ENCODE data around the gene NKAIN1.

Gene NKAIN1

DNA sequence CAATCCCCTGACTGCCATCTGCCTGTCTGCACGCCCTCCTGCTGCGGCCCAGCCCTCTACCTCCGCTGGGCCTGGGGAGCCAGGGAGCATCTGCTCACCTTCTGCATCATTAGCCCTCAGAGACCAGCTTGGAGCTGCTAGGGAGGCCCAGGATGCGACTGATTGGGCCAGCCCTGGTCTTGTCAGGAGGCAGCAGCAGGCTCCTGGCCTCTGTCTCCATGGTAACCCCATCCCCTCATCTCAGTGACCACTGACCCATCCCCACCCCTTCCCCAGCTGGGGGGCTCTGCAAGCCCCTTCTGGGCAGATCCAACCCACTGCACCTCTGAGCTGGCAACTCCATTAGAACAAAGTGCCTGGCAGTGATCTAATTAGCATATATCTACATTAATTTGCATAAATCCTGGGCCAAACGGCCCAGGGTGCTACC lies 37.7 kb downstream of the NKAIN1 start:
- no peaks in the 10 kb centered on the region for H3K9me3 ChIP-seq (ENCODE audit: control insufficient read depth, insufficient read depth, low read length)
- TF ChIP-seq, protein P1, sequence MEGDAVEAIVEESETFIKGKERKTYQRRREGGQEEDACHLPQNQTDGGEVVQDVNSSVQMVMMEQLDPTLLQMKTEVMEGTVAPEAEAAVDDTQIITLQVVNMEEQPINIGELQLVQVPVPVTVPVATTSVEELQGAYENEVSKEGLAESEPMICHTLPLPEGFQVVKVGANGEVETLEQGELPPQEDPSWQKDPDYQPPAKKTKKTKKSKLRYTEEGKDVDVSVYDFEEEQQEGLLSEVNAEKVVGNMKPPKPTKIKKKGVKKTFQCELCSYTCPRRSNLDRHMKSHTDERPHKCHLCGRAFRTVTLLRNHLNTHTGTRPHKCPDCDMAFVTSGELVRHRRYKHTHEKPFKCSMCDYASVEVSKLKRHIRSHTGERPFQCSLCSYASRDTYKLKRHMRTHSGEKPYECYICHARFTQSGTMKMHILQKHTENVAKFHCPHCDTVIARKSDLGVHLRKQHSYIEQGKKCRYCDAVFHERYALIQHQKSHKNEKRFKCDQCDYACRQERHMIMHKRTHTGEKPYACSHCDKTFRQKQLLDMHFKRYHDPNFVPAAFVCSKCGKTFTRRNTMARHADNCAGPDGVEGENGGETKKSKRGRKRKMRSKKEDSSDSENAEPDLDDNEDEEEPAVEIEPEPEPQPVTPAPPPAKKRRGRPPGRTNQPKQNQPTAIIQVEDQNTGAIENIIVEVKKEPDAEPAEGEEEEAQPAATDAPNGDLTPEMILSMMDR (IDR thresholded peaks at IDR 0.05; ENCODE audit: low read depth, low read length, poor library complexity, severe bottlenecking): no peak
- TF ChIP-seq EZH2phosphoT487 (IDR thresholded peaks at IDR 0.05; ENCODE audit: borderline replicate concordance, low read length): no peak
- no peaks in the 10 kb centered on the region for H3K4me1 ChIP-seq (ENCODE audit: control insufficient read depth, low read length)
- no peaks in the 10 kb centered on the region for H3K79me2 ChIP-seq (ENCODE audit: control insufficient read depth, low read length)
- H3K4me2 ChIP-seq (ENCODE audit: low read length): no peak overlapping the region
- no peaks in the 10 kb centered on the region for H3K36me3 ChIP-seq (ENCODE audit: control insufficient read depth, low read length)
- no peaks in the 10 kb centered on the region for H4K20me1 ChIP-seq (ENCODE audit: control insufficient read depth, insufficient read depth, low read depth, low read length)
- H3K27me3 ChIP-seq (ENCODE audit: control insufficient read depth, low read length): no peaks in the 10 kb centered on the region
- H3K4me3 ChIP-seq (ENCODE audit: low read length): no peak overlapping the region
- no peaks in the 10 kb centered on the region for H3K9me2 ChIP-seq (replicated peaks; ENCODE audit: control insufficient read depth, low read length)
- no peaks in the 10 kb centered on the region for H3F3A ChIP-seq (ENCODE audit: control insufficient read depth, insufficient read depth)
- no peak overlapping the region for H3K27ac ChIP-seq (ENCODE audit: low read depth, low read length)

DNA sequence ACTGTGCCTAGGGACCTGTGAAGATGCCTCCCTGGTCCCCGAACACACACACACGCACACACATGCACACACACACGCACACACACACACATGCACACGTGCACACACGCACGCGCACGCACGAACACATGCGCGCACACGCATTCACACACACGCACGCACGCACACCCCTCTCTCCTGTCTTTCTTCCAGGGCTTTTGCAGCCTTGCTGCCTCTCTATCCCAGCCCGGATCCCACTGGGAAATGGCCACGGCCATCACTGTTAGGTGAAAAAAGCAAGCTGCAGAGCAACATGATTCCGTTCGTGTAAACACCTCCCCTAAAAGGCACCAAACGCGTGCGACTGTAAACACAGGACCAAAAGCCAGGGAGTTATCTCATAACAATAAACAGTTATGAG lies 39.7 kb downstream of the NKAIN1 start:
- Histone ChIP-seq H3K79me2 (ENCODE audit: control insufficient read depth, low read length) (no peaks in the 10 kb centered on the region), H3K9me2 (replicated peaks; ENCODE audit: control insufficient read depth, low read length) (no peaks in the 10 kb centered on the region), H3K4me1 (ENCODE audit: control insufficient read depth, low read length) (no peaks in the 10 kb centered on the region), H3K4me2 (ENCODE audit: low read length) (no peak overlapping the region), H3F3A (ENCODE audit: control insufficient read depth, insufficient read depth) (no peaks in the 10 kb centered on the region), H3K36me3 (ENCODE audit: control insufficient read depth, low read length) (no peaks in the 10 kb centered on the region), H3K27me3 (ENCODE audit: control insufficient read depth, low read length) (no peaks in the 10 kb centered on the region), H3K27ac (ENCODE audit: low read depth, low read length) (no peak overlapping the region), H3K4me3 (ENCODE audit: low read length) (no peak overlapping the region), H3K9me3 (ENCODE audit: control insufficient read depth, insufficient read depth, low read length) (no peaks in the 10 kb centered on the region), H4K20me1 (ENCODE audit: control insufficient read depth, insufficient read depth, low read depth, low read length) (no peaks in the 10 kb centered on the region)
- TF ChIP-seq, protein P1 (IDR thresholded peaks at IDR 0.05; ENCODE audit: low read depth, low read length, poor library complexity, severe bottlenecking): no peak
- no peak for TF ChIP-seq EZH2phosphoT487 (IDR thresholded peaks at IDR 0.05; ENCODE audit: borderline replicate concordance, low read length)

DNA sequence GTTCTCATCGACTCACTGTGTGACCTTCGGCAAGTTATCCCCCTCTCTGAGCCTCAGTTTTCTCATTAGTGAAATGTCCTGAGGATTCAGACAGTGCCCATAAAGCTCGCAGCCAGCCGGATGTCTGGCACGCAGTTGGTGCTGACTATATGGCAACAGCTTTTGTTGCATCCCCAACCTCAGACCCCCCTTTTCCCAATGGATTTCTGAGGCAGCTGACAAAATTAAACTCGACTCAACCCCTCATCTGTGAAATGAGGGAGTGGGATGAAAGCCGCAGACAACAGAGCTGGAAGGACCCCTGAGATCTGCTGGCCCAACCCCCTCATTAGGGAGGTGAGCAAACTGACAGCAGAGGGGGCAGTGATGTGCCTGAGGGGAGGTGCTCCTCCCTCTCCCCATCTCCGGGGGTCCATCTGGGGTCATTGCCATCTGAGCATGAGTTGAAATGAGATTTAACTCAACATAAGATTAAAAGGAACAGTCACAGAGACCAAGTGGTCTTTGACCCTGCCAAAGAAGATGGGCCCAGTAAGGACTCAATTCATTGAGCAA lies 40.4 kb downstream of the NKAIN1 start:
- Histone ChIP-seq H3K27me3 (ENCODE audit: control insufficient read depth, low read length) (no peaks in the 10 kb centered on the region), H3K79me2 (ENCODE audit: control insufficient read depth, low read length) (no peaks in the 10 kb centered on the region), H3K4me2 (ENCODE audit: low read length) (no peak overlapping the region), H3K9me3 (ENCODE audit: control insufficient read depth, insufficient read depth, low read length) (no peaks in the 10 kb centered on the region), H3K9me2 (replicated peaks; ENCODE audit: control insufficient read depth, low read length) (no peaks in the 10 kb centered on the region), H3K4me3 (ENCODE audit: low read length) (no peak overlapping the region), H3K36me3 (ENCODE audit: control insufficient read depth, low read length) (no peaks in the 10 kb centered on the region), H4K20me1 (ENCODE audit: control insufficient read depth, insufficient read depth, low read depth, low read length) (no peaks in the 10 kb centered on the region), H3K4me1 (ENCODE audit: control insufficient read depth, low read length) (no peaks in the 10 kb centered on the region), H3K27ac (ENCODE audit: low read depth, low read length) (no peak overlapping the region), H3F3A (ENCODE audit: control insufficient read depth, insufficient read depth) (no peaks in the 10 kb centered on the region)
- TF ChIP-seq, protein P1 (IDR thresholded peaks at IDR 0.05; ENCODE audit: low read depth, low read length, poor library complexity, severe bottlenecking): no peak
- no peak for TF ChIP-seq EZH2phosphoT487 (IDR thresholded peaks at IDR 0.05; ENCODE audit: borderline replicate concordance, low read length)

All from DOHH2 (cell line).